Measurements from ENCODE around the gene CEP83.

- TF ChIP-seq, protein P1, sequence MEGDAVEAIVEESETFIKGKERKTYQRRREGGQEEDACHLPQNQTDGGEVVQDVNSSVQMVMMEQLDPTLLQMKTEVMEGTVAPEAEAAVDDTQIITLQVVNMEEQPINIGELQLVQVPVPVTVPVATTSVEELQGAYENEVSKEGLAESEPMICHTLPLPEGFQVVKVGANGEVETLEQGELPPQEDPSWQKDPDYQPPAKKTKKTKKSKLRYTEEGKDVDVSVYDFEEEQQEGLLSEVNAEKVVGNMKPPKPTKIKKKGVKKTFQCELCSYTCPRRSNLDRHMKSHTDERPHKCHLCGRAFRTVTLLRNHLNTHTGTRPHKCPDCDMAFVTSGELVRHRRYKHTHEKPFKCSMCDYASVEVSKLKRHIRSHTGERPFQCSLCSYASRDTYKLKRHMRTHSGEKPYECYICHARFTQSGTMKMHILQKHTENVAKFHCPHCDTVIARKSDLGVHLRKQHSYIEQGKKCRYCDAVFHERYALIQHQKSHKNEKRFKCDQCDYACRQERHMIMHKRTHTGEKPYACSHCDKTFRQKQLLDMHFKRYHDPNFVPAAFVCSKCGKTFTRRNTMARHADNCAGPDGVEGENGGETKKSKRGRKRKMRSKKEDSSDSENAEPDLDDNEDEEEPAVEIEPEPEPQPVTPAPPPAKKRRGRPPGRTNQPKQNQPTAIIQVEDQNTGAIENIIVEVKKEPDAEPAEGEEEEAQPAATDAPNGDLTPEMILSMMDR (IDR thresholded peaks at IDR 0.05): no peak
- no peak for TF ChIP-seq EZH2 (IDR thresholded peaks at IDR 0.05; ENCODE audit: borderline replicate concordance, insufficient read depth, low read depth, low read length, poor library complexity, severe bottlenecking)
Measured at GRCh38 chr12:94263011-94263811, 196.5 kb downstream of the CEP83 start.
